ENCODE data around the gene HHAT.
"Not testable (repeated sequence)": the region's sequence is repeated elsewhere in the genome, so short reads cannot be mapped to it uniquely, and the experiment has no call there.

HHAT gene

DNA sequence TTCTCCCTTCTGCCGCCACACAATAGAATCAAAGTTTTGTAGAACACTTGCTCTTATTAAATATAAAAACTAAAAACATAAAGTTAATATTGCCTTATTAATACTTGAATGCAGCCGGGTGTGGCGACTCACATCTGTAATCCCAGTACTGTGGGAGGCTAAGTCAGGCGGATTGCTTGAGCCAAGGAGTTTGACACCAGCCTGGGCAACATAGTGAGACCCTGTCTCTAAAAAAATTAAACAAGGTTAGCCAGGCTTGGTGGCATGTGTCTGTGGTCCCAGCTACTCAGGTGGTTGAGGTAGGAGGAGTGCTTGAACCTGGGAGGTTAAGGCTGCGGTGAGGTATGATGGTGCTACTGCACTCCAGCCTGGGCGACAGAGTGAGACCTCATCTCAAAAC lies 13.2 kb upstream of the HHAT start:
- no peak for DNase-seq

DNA sequence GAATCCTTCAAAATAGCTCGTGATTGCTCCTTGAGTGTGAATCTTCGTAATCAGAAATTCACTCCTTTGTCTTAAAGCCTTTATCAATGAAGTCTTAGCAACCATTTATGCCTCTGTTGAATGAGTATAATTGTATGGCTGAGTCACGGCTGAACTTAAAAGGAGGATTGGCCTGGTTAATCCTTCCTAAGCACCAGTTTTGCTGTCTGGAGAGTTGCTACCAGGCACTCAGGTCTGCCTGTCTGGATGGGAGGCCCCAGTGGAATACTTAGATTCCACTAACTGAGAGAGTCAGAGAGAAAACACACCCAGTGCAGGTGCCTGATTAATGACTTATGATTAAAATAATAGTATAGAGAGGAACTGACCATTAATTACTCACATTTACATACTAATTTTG lies 7.6 kb upstream of the HHAT start:
- no peak for DNase-seq

DNA sequence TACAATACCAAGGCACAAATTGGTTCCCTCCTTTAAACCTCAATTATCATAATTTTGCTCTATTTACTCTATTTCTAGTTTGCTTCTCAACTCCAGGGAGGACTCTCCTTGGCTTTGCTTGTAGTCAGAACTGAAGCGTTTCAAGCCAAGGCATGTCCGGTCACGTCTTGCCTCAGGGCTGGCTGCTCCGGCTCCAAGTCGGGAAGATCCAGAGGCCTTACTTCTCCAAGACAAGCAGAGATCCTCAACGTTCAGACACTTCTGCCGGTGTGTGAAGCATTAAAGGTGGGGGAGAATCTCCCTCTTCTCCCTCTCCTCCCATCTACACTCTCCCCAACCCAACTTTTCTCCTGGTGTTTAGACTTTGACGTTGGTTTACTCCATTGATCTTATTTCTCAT lies 7.2 kb upstream of the HHAT start:
- no peak for DNase-seq

DNA sequence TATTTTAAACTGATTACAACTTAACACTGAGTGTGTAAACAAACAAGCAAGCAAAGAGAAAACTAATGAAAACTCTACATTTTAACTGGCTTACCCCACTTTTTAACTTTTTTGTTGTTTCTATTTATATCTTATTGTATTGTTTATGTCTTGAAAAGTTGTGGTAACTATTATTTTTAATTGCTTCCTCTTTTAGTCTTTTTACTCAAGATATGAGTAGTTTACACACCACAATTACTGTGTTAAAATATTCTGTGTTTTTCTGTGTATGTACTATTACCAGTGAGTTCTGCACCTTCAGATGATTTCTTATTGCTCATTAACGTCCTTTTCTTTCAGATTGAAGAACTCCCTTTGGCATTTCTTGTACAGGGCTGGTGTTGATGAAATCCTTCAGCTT lies 4.7 kb upstream of the HHAT start:
- no peak for DNase-seq

DNA sequence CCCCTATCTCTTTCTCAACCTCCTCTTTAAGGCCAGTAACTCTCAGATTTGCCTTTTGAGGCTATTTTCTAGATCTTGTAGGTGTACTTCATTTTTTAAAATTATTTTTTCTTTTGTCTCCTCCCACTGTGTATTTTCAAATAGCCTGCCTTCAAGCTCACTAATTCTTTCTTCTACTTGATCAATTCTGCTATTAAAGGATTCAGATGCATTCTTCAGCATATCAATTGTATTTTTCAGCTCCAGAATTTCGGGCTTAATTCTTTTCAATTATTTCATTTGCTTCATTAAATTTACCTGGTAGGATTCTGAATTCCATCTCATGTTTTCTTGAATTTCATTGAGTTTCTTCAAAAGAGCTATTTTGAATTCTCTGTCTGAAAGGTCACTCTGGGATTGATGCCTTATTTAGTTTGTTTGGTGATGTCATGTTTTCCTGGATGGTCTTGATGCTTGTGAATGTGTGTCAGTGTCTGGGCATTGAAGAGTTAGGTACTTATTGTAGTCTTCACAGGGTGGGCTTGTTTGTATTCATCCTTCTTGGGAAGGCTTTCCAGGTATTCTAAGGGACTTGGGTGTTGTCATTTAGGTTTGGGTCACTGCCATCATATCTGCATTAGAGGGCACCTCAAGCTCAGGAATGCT lies 3.6 kb upstream of the HHAT start:
- DNase-seq, result no peak

DNA sequence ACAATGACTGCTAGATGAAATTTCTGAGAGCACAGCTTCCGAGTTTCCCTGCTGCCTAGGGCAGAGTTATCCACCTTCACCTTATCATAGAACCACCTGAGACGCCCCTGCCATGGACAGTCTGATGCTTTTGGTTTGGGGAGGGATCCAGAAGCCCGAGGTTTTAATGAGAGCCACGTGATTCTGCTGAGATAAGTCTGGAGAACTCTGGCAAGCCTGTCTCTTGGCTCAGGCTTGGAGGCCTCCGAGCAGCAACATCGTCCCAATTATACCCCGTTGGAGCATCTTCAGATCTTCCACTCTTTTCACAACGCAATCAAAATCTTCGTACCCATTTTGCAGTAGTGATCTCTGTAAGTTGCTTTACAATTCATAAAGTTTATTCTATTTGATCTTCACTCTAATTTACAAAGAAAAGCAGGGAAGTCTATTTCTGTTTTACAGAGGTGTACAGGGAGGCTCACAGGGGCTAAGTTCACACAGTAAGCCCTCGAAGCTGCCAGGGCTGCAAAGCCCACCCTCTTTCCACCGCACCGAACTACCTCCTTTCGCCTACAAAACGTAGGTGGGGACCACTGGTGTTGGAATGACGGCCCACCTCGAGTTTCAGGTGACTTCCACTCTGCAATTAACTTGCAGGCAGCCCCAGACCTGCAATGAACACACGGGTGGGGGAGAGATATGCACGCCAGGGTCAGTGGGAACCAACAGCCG lies 513 bp upstream of the HHAT start:
- no peak for DNase-seq

DNA sequence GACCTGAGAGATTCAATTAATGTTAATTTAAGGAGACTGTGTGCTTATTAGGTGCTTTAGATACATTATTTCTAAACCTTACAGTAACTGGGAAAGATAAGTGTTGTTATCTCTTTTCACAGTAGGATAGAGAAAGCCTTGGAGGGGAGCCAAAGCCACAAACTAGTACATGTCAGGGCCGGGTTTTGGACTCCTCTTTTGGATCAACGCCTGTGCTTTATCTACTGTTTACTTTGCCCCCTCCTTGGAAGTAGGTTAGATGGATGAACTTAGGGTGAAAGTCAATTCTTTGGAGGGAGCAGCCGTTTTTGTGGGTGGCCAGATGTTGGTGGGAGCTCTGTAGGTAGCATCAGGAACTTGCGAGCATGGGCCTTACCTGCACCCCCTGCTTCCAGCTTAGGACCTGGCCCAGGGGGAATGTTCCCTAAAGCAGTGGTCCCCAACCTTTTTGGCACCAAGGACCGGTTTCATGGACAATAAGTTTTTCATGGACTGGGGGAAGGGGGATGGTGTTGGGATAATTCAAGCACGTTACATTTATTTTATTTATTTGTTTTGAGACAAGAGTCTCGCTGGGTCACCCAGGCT lies 1.7 kb downstream of the HHAT start:
- no peak for DNase-seq

DNA sequence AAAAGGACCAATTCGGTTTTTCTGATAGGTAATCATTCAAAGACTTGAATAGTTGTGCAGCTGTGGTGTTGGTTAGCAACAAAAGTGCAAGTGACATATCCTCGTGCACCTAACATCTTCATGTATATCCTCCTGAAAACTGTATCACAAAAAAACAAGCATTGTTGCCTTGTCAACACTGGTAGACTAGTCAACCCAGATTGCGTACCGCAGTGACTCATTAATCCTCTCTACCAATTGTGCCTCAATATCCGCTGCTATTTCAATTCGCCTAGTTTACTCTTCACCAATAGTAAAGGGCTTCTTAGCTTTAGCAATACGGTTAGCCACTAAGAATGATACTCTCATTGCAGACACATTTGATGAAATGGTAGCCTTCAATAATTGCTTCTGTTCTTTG lies 3.5 kb downstream of the HHAT start:
- no peak for DNase-seq

DNA sequence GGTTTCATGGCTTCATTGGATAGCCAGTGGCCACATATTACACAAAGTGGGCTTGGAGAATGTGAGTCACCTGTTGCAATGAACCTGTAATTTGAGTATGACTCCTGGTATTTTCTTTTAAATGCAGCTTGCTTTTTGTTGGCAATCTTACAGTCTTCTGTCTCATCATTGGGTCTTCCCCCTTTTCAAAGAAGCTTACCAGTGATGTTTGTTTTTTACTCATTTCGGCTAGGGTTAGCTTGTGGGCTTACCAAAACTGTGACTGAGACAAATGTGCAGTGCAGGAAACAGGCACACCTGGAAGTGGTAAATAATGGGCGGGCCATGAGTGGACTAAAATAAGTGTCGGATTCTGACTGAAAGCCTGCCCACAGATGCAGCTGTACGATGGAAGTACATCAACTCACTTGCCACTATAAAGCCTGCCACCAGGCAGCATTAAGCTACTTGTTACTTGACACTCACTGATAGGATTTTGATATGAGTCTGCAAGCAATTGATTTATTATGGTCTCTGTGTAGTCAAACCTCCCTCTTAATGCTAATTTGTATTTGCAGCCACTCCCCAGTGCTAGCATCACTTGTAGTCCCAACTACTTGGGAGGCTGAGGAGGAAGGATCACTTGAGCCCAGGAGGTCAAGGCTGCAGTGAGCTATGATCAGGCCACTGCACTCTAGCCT lies 4.2 kb downstream of the HHAT start:
- no peak for DNase-seq

DNA sequence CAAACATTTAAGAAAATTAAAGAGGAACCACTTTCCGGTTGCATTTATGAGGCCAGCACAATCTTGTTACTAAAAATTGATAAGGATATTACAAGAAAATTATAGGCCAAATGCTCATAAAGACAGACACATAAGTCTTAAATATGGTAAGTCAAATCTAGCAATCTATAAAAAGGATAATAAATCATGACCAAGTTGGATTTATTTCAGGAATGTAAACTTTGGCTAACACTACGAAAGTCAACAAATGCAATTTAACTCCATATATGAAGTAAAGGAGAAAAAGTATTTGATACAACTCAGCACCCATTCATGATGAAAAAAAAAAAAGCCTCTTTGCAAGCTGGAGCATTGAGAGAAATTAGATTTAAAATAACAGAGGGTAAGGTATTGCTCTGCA lies 6.3 kb downstream of the HHAT start:
- DNase-seq, result no peak

DNA sequence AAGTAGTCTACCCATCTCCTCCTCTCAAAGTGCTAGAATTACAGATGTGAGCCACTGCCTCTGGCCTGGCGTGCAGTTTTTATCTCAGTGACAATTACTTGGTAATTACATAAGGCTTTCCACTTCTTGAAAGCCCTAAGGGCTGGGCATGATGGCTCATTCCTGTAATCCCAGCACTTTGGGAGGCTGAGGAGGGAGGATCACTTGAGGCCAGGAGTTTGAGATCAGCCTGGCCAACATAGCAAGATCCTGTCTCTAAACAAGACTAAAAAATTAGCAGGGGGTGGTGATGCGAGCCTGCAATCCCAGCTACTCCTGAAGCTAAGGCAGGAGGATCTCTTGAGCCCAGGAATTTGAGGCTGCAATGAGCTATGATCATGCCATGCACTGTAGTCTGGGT lies 7.7 kb downstream of the HHAT start:
- DNase-seq, result no peak

DNA sequence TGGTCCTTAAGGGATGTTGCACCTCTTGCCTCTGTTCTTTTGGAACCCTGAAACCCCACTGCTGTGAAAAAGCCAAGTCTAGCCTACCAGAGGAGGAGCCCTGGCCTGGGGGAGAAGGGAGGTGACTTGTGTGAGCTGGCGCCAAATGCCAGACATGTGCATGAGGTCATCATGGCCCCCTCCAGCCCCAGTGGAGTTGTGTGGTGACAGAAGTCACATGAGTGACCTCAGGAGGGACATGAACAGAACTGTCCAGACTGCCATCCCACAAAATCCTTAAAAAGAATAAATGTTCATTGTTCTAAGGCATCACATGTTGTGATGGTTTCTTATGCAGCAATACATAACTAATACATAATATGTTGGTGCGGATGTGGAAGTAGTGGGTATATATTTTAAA lies 10.8 kb downstream of the HHAT start:
- no peak for DNase-seq

DNA sequence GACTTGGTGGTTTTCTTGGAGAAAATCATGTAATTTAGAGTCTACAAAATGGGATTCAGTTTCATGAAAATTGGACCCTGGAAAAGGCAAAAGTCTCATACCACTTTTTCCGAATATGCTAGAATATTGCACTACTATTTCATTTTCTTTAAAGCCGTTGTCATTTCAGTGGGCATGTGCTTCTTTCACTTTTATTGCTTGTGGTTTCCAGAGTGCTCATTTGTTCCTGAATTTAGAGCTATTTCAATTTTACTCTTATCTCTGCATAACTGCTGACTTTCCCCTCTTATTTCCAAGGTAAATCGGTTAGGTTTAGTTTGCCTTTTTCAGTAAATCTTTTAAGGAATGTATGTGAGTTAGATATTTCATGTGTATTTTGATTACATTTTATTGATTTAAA lies 11.6 kb downstream of the HHAT start:
- DNase-seq, result no peak

DNA sequence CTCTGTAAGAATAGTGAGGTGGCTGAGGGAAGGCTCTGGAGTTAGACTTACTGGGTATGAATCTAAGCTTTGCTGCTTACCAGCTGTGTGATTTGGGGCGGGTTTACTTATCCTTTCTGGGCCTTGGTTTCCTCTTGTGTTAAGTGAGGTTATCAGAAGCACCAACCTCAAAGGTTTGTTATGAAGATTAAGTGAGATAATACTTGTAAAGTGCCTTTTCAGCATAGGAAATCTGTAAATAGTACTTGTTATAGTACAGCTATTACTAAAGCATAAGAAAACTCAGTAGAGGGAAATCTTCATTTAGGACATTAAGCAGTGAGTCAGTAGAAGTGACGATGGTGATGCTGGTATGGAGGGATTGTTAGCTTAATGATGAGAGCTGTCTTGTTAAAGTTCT lies 12.1 kb downstream of the HHAT start:
- no peak for DNase-seq

DNA sequence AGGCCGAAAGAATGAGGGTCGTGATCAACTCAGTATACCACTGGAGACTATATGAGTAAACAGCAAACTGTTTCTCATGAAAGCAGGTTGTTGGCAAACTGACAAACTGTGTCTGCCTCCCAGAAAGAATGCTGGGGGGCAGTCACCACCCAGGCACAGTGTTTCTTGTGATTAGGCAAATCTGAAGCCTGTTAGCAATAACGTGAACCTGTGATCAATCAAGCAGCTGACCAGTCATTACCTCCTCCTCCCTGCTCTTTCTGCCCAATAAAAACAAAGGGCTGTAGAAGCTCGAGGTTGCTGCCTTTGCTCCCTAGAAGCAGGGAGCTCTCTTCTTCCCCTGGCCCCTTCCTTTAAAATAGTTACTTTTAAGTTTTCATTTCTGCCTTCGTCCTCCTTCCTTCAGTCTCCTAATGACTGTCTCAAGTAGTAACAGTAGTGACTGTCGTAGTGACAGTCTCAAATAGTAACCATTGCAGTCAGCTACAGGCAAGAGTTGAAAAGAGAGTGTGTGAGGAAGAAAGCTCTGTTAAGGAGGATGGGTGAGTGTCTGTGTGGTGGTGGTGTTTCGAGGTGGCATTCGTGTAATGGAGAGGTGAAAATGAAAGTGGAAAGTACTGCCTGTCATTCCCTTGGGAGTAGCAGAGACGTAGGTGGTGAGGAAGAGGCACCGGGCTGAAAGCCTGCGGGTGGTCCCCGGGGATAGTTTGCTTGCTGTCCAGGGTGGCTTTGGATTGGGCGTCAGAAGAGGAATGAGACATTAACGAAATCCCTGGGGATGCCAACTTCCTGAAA lies 14.5 kb downstream of the HHAT start:
- no peak for DNase-seq

DNA sequence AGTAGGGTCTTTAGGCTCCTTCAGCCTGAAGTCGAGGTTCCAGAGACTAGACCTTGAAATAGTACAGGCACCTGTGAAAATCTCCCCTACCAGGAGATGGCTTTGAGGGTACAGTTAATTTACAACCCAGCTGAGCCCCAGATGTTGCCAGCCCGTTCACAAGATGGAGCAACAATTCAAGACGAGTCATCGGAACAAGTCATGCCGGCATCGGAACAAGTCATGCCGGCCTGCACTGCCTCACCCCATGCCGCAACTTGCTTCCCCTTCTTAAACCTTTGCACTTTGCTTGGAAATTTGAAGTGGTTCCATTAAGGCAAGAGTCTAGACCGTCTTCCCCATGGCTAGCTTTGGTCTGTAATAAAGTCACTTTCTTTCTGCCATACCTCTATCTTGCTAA lies 16.0 kb downstream of the HHAT start:
- DNase-seq, result no peak

DNA sequence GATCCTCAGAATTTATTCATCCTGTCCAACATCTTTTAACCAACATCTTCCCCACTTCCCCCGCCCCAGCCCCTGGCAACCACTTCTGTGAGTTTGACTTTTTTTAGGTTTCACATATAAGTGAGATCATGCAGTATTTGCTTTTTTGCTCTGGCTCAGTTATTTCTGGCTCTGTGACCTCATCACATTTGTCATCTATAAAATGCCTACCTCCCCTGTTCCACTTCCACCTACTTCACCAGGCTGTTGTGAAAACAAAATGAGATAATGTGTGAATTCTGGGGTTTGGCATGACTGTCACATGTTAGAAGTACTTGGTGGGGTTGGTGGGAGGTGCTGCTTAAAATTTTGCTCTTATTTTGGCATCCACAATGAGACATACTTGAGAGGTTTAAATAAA lies 18.4 kb downstream of the HHAT start:
- DNase-seq, result no peak

DNA sequence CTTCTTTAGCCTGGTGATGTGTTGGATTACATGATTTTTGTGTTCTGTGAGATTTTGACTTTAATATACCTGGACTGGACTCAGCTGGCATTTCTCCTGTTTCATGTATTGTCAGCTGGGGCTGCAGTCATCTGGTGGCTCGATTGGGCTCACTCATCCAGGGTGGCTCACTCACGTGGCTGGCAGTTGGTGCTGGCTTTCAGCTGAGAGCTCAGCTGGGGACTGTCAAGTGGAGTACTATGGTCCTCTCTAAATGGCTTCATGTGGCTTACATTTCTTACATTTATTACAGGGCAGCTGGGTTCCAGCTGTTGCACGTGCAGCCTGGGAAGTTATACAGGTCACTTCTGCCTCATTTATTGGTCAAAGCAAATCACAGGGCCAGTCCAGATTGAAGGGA lies 22.8 kb downstream of the HHAT start:
- no peak for DNase-seq

DNA sequence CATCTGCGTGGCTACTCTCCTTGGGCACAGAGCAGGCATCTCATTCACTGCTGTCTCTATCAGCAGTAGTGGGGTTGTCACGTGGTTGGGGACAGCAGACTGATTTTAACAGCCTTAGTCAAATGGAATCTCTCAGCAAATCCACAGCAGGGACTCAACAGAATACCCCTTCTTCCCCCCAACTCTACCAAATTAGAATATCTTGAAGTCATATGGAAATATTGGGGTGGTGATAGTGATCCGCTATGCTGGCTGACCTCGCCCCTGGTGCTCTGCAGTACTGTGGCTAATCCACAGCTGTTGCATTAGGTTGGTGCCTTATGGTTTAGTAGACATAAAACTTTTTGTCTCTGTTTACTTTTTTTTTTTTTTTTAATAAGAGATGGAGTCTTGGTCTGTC lies 23.9 kb downstream of the HHAT start:
- DNase-seq, result no peak

DNA sequence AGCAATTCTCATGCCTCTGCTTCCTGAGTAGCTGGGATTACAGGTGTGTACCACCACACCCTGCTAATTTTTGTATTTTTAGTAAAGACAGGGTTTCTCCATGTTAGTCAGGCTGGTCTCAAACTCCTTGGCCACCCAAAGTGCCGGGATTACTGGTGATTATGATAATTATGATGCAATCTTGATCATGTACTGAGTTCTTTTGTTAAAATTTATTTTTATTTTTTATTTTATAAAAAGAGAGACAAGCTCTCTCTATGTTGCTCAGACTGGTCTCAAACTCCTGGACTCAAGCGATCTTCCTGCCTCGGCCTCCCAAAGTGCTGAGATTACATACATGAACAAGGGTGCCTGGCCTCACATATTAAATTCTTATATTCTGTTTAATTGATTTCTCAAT lies 25.6 kb downstream of the HHAT start:
- DNase-seq, result not testable (repeated sequence)

DNA sequence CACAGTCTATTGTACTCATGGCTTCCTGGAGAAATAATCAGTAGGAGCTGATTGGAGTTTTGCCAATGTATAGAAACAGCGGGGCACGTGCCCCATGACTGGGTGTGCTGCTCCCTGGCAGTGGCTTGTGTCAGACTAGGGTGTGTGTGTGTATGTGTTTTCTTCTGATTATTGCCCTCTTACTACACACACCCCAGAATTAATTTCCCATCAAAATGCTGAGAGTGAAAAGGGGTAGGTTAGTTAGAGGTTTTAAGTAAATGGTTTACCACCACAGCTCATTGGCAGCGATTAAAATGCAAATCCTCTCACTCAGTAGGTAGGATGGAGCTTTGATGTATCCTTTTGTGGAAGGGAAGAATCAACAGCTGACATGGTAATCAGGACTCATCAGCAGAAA lies 29.9 kb downstream of the HHAT start:
- no peak for DNase-seq

DNA sequence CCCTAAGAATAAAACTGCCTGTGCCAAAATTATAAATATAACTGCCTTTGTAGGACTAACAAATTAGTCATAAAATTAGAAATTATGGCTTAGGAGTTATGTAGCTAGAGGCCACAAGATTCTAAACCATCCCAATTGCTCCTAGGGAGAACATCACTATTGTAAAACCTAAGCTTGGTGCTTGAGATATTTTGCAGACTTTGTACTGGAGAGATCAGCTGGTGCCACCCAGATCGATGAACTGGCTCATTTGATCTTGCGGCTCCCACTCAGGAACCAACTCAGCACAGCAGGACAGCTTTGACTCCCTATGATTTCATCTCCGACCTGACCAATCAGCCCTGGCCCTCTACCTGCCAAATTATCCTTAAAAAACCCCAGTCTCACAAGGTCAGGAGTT lies 30.6 kb downstream of the HHAT start:
- no peak for DNase-seq

DNA sequence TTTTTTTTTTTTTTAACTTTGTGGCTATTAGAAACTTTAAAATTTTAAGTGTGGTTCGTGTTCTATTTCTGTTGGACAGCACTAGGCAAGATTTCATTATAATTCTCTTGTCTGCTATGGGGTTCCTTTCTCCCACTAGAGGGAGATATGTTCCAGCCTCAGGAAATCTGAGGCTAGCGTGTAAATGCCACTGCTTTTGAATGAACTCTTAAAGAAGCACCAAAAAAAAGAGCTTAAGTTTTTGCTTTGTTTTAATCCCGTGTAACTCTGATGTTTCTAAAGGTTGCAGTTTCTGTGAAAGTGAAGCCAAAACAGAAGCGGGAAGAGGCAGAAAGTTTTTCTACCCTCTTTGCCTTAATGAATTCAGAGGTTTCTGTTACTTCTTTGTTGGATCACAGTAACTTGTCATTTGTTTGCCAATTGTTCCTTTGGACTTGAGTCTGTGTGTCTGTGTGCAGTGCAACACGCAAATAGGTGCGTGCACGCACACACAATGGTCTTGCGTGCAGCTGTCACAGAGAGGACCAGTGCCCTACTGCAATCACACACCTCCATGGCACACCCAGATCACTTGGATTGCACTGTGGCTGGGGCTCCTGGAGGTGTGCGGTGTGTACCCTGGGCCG lies 32.3 kb downstream of the HHAT start:
- peak; percentile 71 for DNase-seq

Measured in eye (tissue), 1 donor.